ENCODE measurements around the gene NPPB.

DNA sequence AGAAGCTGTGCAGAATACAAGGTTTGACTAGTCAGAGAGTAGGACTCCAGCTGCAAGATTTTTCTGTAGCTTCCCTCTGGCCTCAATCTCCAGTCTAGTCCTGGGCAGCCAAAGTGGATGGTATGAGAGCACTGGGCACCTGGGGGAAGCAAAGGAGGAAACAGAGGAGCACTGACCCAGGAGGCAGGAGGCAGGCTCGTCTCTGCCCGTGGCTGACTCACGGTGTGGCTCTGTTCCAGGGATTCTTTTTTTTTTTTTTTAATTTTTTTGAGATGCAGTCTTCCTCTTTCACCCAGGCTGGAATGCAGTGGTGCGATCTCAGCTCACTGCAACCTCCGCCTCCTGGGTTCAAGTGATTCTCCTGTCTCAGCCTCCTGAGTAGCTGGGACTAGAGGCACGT lies 4.1 kb upstream of the NPPB start:
- TF ChIP-seq POLR2AphosphoS5 (IDR thresholded peaks at IDR 0.05; ENCODE audit: low read depth) (no peak), EZH2 (IDR thresholded peaks at IDR 0.05; ENCODE audit: low read depth, unreplicated experiment) (no peak), ZNF331 (CRISPR knock-in tag; IDR thresholded peaks at IDR 0.05; ENCODE audit: low read depth) (no peak), CREB1 (CRISPR knock-in tag; IDR thresholded peaks at IDR 0.05; ENCODE audit: low read depth) (no peak), EZH2phosphoT487 (IDR thresholded peaks at IDR 0.05; ENCODE audit: unreplicated experiment) (no peak)
- TF ChIP-seq, protein P1, sequence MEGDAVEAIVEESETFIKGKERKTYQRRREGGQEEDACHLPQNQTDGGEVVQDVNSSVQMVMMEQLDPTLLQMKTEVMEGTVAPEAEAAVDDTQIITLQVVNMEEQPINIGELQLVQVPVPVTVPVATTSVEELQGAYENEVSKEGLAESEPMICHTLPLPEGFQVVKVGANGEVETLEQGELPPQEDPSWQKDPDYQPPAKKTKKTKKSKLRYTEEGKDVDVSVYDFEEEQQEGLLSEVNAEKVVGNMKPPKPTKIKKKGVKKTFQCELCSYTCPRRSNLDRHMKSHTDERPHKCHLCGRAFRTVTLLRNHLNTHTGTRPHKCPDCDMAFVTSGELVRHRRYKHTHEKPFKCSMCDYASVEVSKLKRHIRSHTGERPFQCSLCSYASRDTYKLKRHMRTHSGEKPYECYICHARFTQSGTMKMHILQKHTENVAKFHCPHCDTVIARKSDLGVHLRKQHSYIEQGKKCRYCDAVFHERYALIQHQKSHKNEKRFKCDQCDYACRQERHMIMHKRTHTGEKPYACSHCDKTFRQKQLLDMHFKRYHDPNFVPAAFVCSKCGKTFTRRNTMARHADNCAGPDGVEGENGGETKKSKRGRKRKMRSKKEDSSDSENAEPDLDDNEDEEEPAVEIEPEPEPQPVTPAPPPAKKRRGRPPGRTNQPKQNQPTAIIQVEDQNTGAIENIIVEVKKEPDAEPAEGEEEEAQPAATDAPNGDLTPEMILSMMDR (conservative IDR thresholded peaks at IDR 0.05; ENCODE audit: low read depth in 2 of 2) = no peak

Measured in GM23338 (cell line).